ENCODE results near the gene EPHB6.

The EPHB6 gene

GRCh38 chr7:142807855-142808460, 46.9 kb upstream of the EPHB6 start:
- no peak for DNase-seq (ENCODE audit: low read depth in 1 of 2, low spot score in 1 of 2)
- peaks cover 20% of the 10 kb centered on the region for H3K27me3 ChIP-seq (ENCODE audit: insufficient read depth, poor library complexity, severe bottlenecking)
- H3K27ac ChIP-seq (replicated peaks) = no peak overlapping the region
- H3K4me3 ChIP-seq (replicated peaks; ENCODE audit: insufficient read depth, low read length) = no peak overlapping the region
- TF ChIP-seq GABPA (IDR thresholded peaks at IDR 0.05; ENCODE audit: low read depth) = no peak

- no peak for DNase-seq (ENCODE audit: low read depth in 1 of 2, low spot score in 1 of 2)
- H3K4me3 ChIP-seq (replicated peaks; ENCODE audit: insufficient read depth, low read length) = no peak overlapping the region
- TF ChIP-seq REST (IDR thresholded peaks at IDR 0.05; ENCODE audit: insufficient replicate concordance, low read depth) (no peak), GABPA (IDR thresholded peaks at IDR 0.05; ENCODE audit: low read depth) (no peak)
- H3K27me3 ChIP-seq (ENCODE audit: insufficient read depth, poor library complexity, severe bottlenecking) = peaks cover 20% of the 10 kb centered on the region
- H3K27ac ChIP-seq (replicated peaks) = no peak overlapping the region
Measured at GRCh38 chr7:142808461-142808801, 46.4 kb upstream of the EPHB6 start.

GRCh38 chr7:142808802-142809583, 45.9 kb upstream of the EPHB6 start:
- Histone ChIP-seq H3K27me3 (ENCODE audit: insufficient read depth, poor library complexity, severe bottlenecking) (peaks cover 20% of the 10 kb centered on the region), H3K27ac (replicated peaks) (no peak overlapping the region), H3K4me3 (replicated peaks; ENCODE audit: insufficient read depth, low read length) (no peak overlapping the region)
- DNase-seq (ENCODE audit: low read depth in 1 of 2, low spot score in 1 of 2) = no peak
- TF ChIP-seq POLR2AphosphoS5 (IDR thresholded peaks at IDR 0.05; ENCODE audit: low read depth) (no peak), CTCF (IDR thresholded peaks at IDR 0.05; ENCODE audit: insufficient read depth, low read length) (no peak), SPI1 (IDR thresholded peaks at IDR 0.05; ENCODE audit: borderline replicate concordance, low read depth) (no peak), GABPA (IDR thresholded peaks at IDR 0.05; ENCODE audit: low read depth) (no peak), REST (IDR thresholded peaks at IDR 0.05; ENCODE audit: insufficient replicate concordance, low read depth) (no peak)

- no peak for DNase-seq (ENCODE audit: low read depth in 1 of 2, low spot score in 1 of 2)
- Histone ChIP-seq H3K27ac (replicated peaks) (no peak overlapping the region), H3K4me3 (replicated peaks; ENCODE audit: insufficient read depth, low read length) (no peak overlapping the region), H3K27me3 (ENCODE audit: insufficient read depth, poor library complexity, severe bottlenecking) (peaks cover 20% of the 10 kb centered on the region)
- TF ChIP-seq GABPA (IDR thresholded peaks at IDR 0.05; ENCODE audit: low read depth) (no peak), REST (IDR thresholded peaks at IDR 0.05; ENCODE audit: insufficient replicate concordance, low read depth) (no peak)
Measured at GRCh38 chr7:142809671-142810070, 45.2 kb upstream of the EPHB6 start.
